K562 (cell line): ENCODE measurements around the gene SCN5A. TPM values are rescaled to one million over a fixed set of nuclear protein-coding genes. Genes with fewer than 3 reads are reported as not detected.
A peak's percentile ranks its signal among the peaks of the same experiment; 100 is the strongest.

Experiments used
- ATAC-seq: fragments of 200-7000 bp; cut with Tn5 transposase; 3 replicates; pipeline ENCODE4 v1.9.1; 2020; ENCODE audit warnings: moderate library complexity
- BruUV-seq: library from RNA; stranded (reverse); fragments of 400-500 nt; replicated peaks from 2 replicates; lab custom pipeline; 2021; lab: Mats Ljungman, UMichigan
- CTCF ChIA-PET: fragments of 300-600 bp; formaldehyde crosslinking; extraction: SDS; loops from one replicate; lab custom pipeline; 2021; ENCODE audit warnings: low intra/inter-chr PET ratio; lab: Yijun Ruan, JAX
- POLR2A ChIA-PET: fragments of 300-600, 350-650 bp; sonication (Branson Sonifier 250); formaldehyde crosslinking; extraction: SDS; loops from one replicate; lab custom pipeline; 2021; ENCODE audit warnings: antibody characterized with exemption, inconsistent platforms; lab: Yijun Ruan, JAX
- DNase-seq, 4 experiments: peaks; one replicate each; pipeline versions ENCODE4 v3.0.0 to v3.0.0-alpha.2; 2011 to 2018; ENCODE audit warnings: low spot score in 3 of 4, mixed read lengths in 3 of 4; ENCODE audit errors: extremely low read depth in 1 of 4
- FAIRE-seq: peaks from 2 replicates; lab custom pipeline; 2011; peaks lifted over from hg19 to GRCh38; lab: Jason Lieb, UNC
- H2AFZ ChIP-seq: 2 replicates; pipeline ENCODE4 v1.6.0; 2011; ENCODE audit warnings: low read depth, low read length, control low read depth, inconsistent platforms
- H3K27ac ChIP-seq: fragments of 200-600 bp; 3 replicates; pipeline ENCODE4 v1.8.0; 2011; ENCODE audit warnings: low read depth, mild to moderate bottlenecking, control low read depth, inconsistent platforms, low read length, moderate library complexity, mixed read lengths; ENCODE audit errors: extremely low read depth
- H3K27me3 ChIP-seq, 2 experiments: fragments of 300-600 bp in 1 of 2; 2 replicates in 1 of 2; 3 replicates in 1 of 2; pipeline versions ENCODE4 v1.6.0 to v1.8.0; 2011; ENCODE audit warnings: inconsistent platforms in 2 of 2, low read length in 2 of 2, mild to moderate bottlenecking in 1 of 2, mixed read lengths in 1 of 2, moderate library complexity in 1 of 2; ENCODE audit not compliant: control insufficient read depth in 2 of 2, insufficient read depth in 2 of 2
- H3K36me3 ChIP-seq: fragments of 300-600 bp; 3 replicates; pipeline ENCODE4 v1.8.0; 2011; ENCODE audit warnings: mild to moderate bottlenecking, low read length, inconsistent platforms; ENCODE audit not compliant: control insufficient read depth, insufficient read depth
- H3K4me1 ChIP-seq, 2 experiments: fragments of 200-600 bp in 1 of 2; replicated peaks in 1 of 2; 2 replicates in 1 of 2; 3 replicates in 1 of 2; pipeline versions ENCODE4 v1.5.1 to v1.8.0; 2011; ENCODE audit warnings: inconsistent platforms in 2 of 2, low read length in 2 of 2, mild to moderate bottlenecking in 1 of 2, mixed read lengths in 1 of 2, moderate library complexity in 1 of 2; ENCODE audit not compliant: control insufficient read depth in 2 of 2, insufficient read depth in 2 of 2
- H3K4me2 ChIP-seq: 2 replicates; pipeline ENCODE4 v1.6.1; 2011; ENCODE audit warnings: low read length, control low read depth, inconsistent platforms, mixed read lengths; ENCODE audit not compliant: insufficient read depth
- H3K4me3 ChIP-seq: fragments of 200-600 bp; sonication (generic), shearing (Covaris generic); 2 replicates; pipeline ENCODE4 v1.5.1; 2016; ENCODE audit warnings: control low read depth, inconsistent platforms
- H3K79me2 ChIP-seq: fragments of 200-600 bp; 3 replicates; pipeline ENCODE4 v1.8.0; 2011; ENCODE audit warnings: low read length, inconsistent platforms; ENCODE audit not compliant: control insufficient read depth, insufficient read depth
- H3K9ac ChIP-seq, 2 experiments: 2 replicates each; pipeline versions ENCODE4 v1.6.0 to v1.6.1; 2011; ENCODE audit warnings: low read depth in 2 of 2, low read length in 2 of 2, control low read depth in 1 of 2, inconsistent platforms in 1 of 2, mild to moderate bottlenecking in 1 of 2, mixed read lengths in 1 of 2; ENCODE audit not compliant: insufficient read depth in 1 of 2
- H3K9me1 ChIP-seq: one replicate; pipeline ENCODE4 v1.6.0; 2011; ENCODE audit warnings: inconsistent platforms, mild to moderate bottlenecking, low read length, moderate library complexity; ENCODE audit not compliant: control insufficient read depth, insufficient read depth
- H3K9me3 ChIP-seq: replicated peaks from 2 replicates; pipeline ENCODE4 v1.5.1; 2011; ENCODE audit warnings: low read depth, low read length, inconsistent platforms; ENCODE audit not compliant: control insufficient read depth, insufficient read depth
- H4K20me1 ChIP-seq: replicated peaks from 2 replicates; pipeline ENCODE4 v1.6.1; 2011; ENCODE audit warnings: low read length, inconsistent platforms, mixed read lengths; ENCODE audit not compliant: control insufficient read depth, insufficient read depth
- CAMTA2 ChIP-seq: fragments of 250-450 bp; sonication (Bioruptor Pico); conservative IDR thresholded peaks from 2 replicates; pipeline ENCODE4 v1.5.1; 2022
- FOXM1 ChIP-seq, 2 experiments: fragments of 450-650 bp in 1 of 2; sonication (generic) in 1 of 2; formaldehyde crosslinking in 1 of 2; IDR thresholded peaks; 2 replicates each; pipeline versions ENCODE4 v1.6.1 to v1.9.0; 2017 to 2022; ENCODE audit warnings: low read depth in 2 of 2, mild to moderate bottlenecking in 2 of 2, missing genetic modification reagents in 1 of 2, moderate library complexity in 1 of 2
- GATAD2B ChIP-seq: fragments of 450-650 bp; IDR thresholded peaks from 2 replicates; pipeline ENCODE4 v1.6.1; 2017; ENCODE audit warnings: mild to moderate bottlenecking, borderline replicate concordance
- HMBOX1 ChIP-seq: sonication (generic); IDR thresholded peaks from 2 replicates; pipeline ENCODE4 v1.6.1; 2016
- JUND ChIP-seq, 2 experiments: IDR thresholded peaks; 2 replicates in 1 of 2; 3 replicates in 1 of 2; pipeline ENCODE4 v1.6.1; 2011; ENCODE audit warnings: borderline replicate concordance in 2 of 2, low read depth in 2 of 2, low read length in 2 of 2, improper control_type of control experiment in 1 of 2, missing biosample characterization in 1 of 2, missing genetic modification characterization in 1 of 2, missing genetic modification reagents in 1 of 2
- MED1 ChIP-seq: sonication (generic); formaldehyde crosslinking; IDR thresholded peaks from 2 replicates; pipeline ENCODE4 v1.8.1; 2023; ENCODE audit warnings: missing genetic modification reagents, borderline replicate concordance
- NCOA2 ChIP-seq, 2 experiments: fragments of 450-650 bp; IDR thresholded peaks; 2 replicates each; pipeline ENCODE4 v1.6.1; 2018; ENCODE audit warnings: mild to moderate bottlenecking in 2 of 2, moderate library complexity in 1 of 2; ENCODE audit not compliant: partially characterized antibody in 2 of 2
- POLR2A ChIP-seq: fragments of 450-650 bp; conservative IDR thresholded peaks from 2 replicates; pipeline ENCODE4 v1.6.1; 2016
- RAD51 ChIP-seq: fragments of 450-650 bp; IDR thresholded peaks from 2 replicates; pipeline ENCODE4 v1.7.1; 2016; ENCODE audit warnings: low read depth, mild to moderate bottlenecking, borderline replicate concordance
- RFX1 ChIP-seq: fragments of 450-650 bp; IDR thresholded peaks from 2 replicates; pipeline ENCODE4 v1.6.1; 2016; ENCODE audit warnings: mild to moderate bottlenecking, moderate library complexity
- SMAD2 ChIP-seq: fragments of 150-350 bp; IDR thresholded peaks from 2 replicates; pipeline ENCODE4 v1.6.1; 2014; ENCODE audit warnings: low read depth, mild to moderate bottlenecking, low read length
- VEZF1 ChIP-seq: fragments of 200-800 bp; sonication (Bioruptor generic); IDR thresholded peaks from 2 replicates; pipeline ENCODE4 v1.6.1; 2017; ENCODE audit warnings: missing genetic modification characterization, missing compliant biosample characterization
- ZNF12 ChIP-seq: sonication (generic); formaldehyde crosslinking; IDR thresholded peaks from 2 replicates; pipeline ENCODE4 v1.4.0; 2020; ENCODE audit warnings: mild to moderate bottlenecking, missing genetic modification reagents
- ZNF124 ChIP-seq: sonication (generic); formaldehyde crosslinking; IDR thresholded peaks from 2 replicates; pipeline ENCODE4 v1.8.1; 2022; ENCODE audit warnings: missing genetic modification reagents
- ZNF436 ChIP-seq: fragments of 250-450, 450-650 bp; sonication (Bioruptor Pico); formaldehyde crosslinking; IDR thresholded peaks from 2 replicates; pipeline ENCODE4 v1.7.0; 2020; ENCODE audit warnings: mild to moderate bottlenecking
- ZNF512 ChIP-seq: IDR thresholded peaks from 2 replicates; pipeline ENCODE4 v1.6.1; 2016; ENCODE audit warnings: missing genetic modification characterization, missing compliant biosample characterization
- WGBS: fragments of 100-300 bp; shearing (Covaris generic); methylation state at CpG from one replicate; pipeline ENCODE4 v1.1.6; 2016; ENCODE audit warnings: low coverage, mixed read lengths; ENCODE audit not compliant: insufficient coverage; ENCODE audit errors: missing lambda C conversion rate; 5-methylcytosine and 5-hydroxymethylcytosine counted together
- in situ Hi-C: fragments of 300-500 bp; cut with MboI; formaldehyde crosslinking; loops from 4 replicates; pipeline ENCODE4 v1.15.0; 2018; ENCODE audit warnings: inconsistent platforms, mixed read lengths
- intact Hi-C: fragments of 100-400 bp; cut with micrococcal nuclease; formaldehyde crosslinking; loops from 2 replicates; pipeline ENCODE4 v1.14.2; 2022
- polyA plus RNA-seq, 8 experiments: library from polyadenylated mRNA; depleted of rRNA in 4 of 8; stranded (reverse) in 5 of 8; unstranded in 3 of 8; fragments of >200 nt; fragmentation: Nextera tagmentation in 2 of 8; fragmentation: Illumina TruSeq in 1 of 8; extraction: Ambion mirVana in 2 of 8; extraction: Trizol in 1 of 8; gene quantifications; 2 replicates each; pipeline versions ENCODE4 v1.2.1 to v1.2.3, GENCODE V29; 2011 to 2014; ENCODE audit warnings: inconsistent platforms in 1 of 8, missing spikeins in 1 of 8
- total RNA-seq, 7 experiments: library from RNA; depleted of rRNA in 6 of 7; stranded (reverse); fragments of >200 nt in 6 of 7; fragmentation: Illumina TruSeq in 2 of 7; extraction: Trizol in 2 of 7; gene quantifications; 2 replicates each; pipeline versions ENCODE4 v1.2.1 to v1.2.3, GENCODE V29; 2011 to 2021; ENCODE audit warnings: low replicate concordance in 1 of 7

Gene SCN5A
- total and polyA plus RNA-seq, 9 of the 15 experiments (the other 6 are each of a cell fraction or from before 2014, with no cell fraction given), result 0.07 to 1.4 (median 0.21) TPM; not detected in 2

GRCh38 chr3:38567498-38567897, 82.0 kb downstream of the SCN5A start:
- Histone ChIP-seq H3K9ac (no peak overlapping the region), H3K79me2 (no peaks in the 10 kb centered on the region), H3K27ac (no peak overlapping the region), H3K9me1 (no peaks in the 10 kb centered on the region), H3K4me2 (no peak overlapping the region), H3K4me1 (no peaks in the 10 kb centered on the region), H3K36me3 (no peaks in the 10 kb centered on the region), H4K20me1 (no peaks in the 10 kb centered on the region), H3K27me3 (peaks cover 9 to 37% of the 10 kb centered on the region in 2 experiments; a peak in 4 of 5 replicates), H2AFZ (no peak overlapping the region), H3K9me3 (no peaks in the 10 kb centered on the region), H3K4me3 (no peak overlapping the region)
- in situ Hi-C loops (no loop called here), intact Hi-C loops (no loop called here)
- POLR2A ChIA-PET, result interaction anchor here (0.7 to 1.2 kb wide), 2 partner anchors 9 to 552 kb away, joined by 3 to 5 read pairs; no protein-coding TSS in a partner anchor
- ATAC-seq, result peak; percentile 75
- no peak for DNase-seq
- no TSS peak for BruUV-seq
- FAIRE-seq, result no peak
- CTCF ChIA-PET, result no interaction called here
- WGBS, result 8% methylated on average over 4 of the region's 4 CpGs
- TF ChIP-seq ZNF512 (tag) (no peak), RAD51 (no peak), POLR2A (no peak), MED1 (CRISPR knock-in tag) (no peak), NCOA2 (IDR thresholded peaks at IDR 0.05; ENCODE audit: partially characterized antibody in 2 of 2) (no peak), VEZF1 (CRISPR knock-in tag) (no peak), RFX1 (no peak), SMAD2 (no peak), JUND (IDR thresholded peaks at IDR 0.05; ENCODE audit: borderline replicate concordance, low read depth, low read length) (no peak), JUND (tag; IDR thresholded peaks at IDR 0.05; ENCODE audit: borderline replicate concordance, low read depth, low read length) (no peak), ZNF12 (no peak), ZNF124 (CRISPR knock-in tag) (no peak), ZNF436 (CRISPR knock-in tag) (no peak), HMBOX1 (no peak), GATAD2B (no peak), FOXM1 (IDR thresholded peaks at IDR 0.05; ENCODE audit: low read depth) (no peak), FOXM1 (CRISPR knock-in tag; IDR thresholded peaks at IDR 0.05; ENCODE audit: low read depth) (no peak), CAMTA2 (CRISPR knock-in tag) (no peak)
